Left lung (tissue), 10 donors: ENCODE data around the gene NXPE2. TPM values are rescaled to one million over a fixed set of nuclear protein-coding genes. Genes with fewer than 3 reads are reported as not detected.

Experiments used
- ATAC-seq: fragments of 200-7000 bp; cut with Tn5 transposase; one replicate; pipeline ENCODE4 v1.9.1; 2020; ENCODE audit warnings: moderate library complexity
- DNase-seq, 4 donors: peaks; one replicate each; pipeline ENCODE4 v3.0.0-alpha.2; 2013 to 2020
- H3K27ac ChIP-seq, 2 donors: fragments of 200-600 bp; sonication (generic) in 1 of 2; one replicate each; pipeline versions ENCODE4 v1.5.0 to v1.8.0; 2020 to 2021
- H3K27me3 ChIP-seq, 2 donors: fragments of 200-600 bp; sonication (generic) in 1 of 2; one replicate each; pipeline versions ENCODE4 v1.5.0 to v1.8.0; 2020 to 2021
- H3K36me3 ChIP-seq, 2 donors: fragments of 200-600 bp; sonication (generic) in 1 of 2; one replicate each; pipeline versions ENCODE4 v1.5.0 to v1.8.0; 2020 to 2021
- H3K4me1 ChIP-seq, 2 donors: fragments of 200-600 bp; one replicate each; pipeline ENCODE4 v1.8.0; 2021
- H3K4me3 ChIP-seq, 2 donors: fragments of 200-600 bp; sonication (generic) in 1 of 2; one replicate each; pipeline versions ENCODE4 v1.5.0 to v1.8.0; 2020 to 2021; ENCODE audit warnings: mild to moderate bottlenecking in 1 of 2
- H3K9me3 ChIP-seq, 2 donors: fragments of 200-600 bp; sonication (generic) in 1 of 2; one replicate each; pipeline versions ENCODE4 v1.5.0 to v1.8.0; 2020 to 2021
- intact Hi-C, 2 donors: fragments of 100-400 bp; cut with DNase I; formaldehyde crosslinking; loops; one replicate each; pipeline versions ENCODE4 v1.11.2 to v1.14.2; 2022
- polyA plus RNA-seq, 6 donors: library from polyadenylated mRNA; unstranded; fragments of 120-200 nt; gene quantifications; one replicate each; pipeline ENCODE4 v1.2.1, GENCODE V29; 2013; ENCODE audit not compliant: insufficient read length in 6 of 6
- total RNA-seq, 2 donors: library from RNA; stranded (reverse); fragmentation: NEBNext Ultra II Directional; extraction: Animal tissue kit (Norgen Biotek cat#: 25700); gene quantifications; one replicate each; pipeline ENCODE4 v1.2.1, GENCODE V29; 2021
- TF ChIP-seq, protein P1 (sequence below), 2 donors: fragments of 200-600 bp; sonication (generic) in 1 of 2; IDR thresholded peaks; one replicate each; pipeline versions ENCODE4 v1.5.0 to v1.8.0; 2021; ENCODE audit warnings: antibody characterized with exemption in 2 of 2
- donor health status: DM: no; HTN: yes; CAD: no.
- donor health status: DM: no; HTN: no; CAD: no.

Gene NXPE2
- total and polyA plus RNA-seq, 8 donors: 0.17 to 0.36 (median 0.23) TPM; not detected in 1

DNA sequence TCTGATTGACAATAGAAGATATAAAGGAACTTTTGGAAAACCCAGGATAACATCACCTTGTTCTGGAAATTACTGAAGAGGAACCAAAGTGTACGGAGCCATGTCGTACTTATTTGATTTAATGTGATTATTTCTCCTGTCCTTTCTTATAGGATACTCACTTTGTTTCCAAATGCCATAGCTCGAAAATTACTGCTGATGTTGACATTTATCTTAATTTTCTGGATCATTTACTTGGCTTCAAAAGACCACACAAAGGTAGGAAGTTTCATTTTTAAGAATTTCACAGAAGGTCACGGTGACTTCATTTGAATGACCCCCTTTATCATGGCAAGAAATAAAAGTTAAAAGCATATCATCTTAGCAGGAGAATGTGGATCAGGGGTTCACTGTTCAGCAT is 1.2 kb downstream of the NXPE2 start:
- H3K4me3 ChIP-seq: no peak overlapping the region
- H3K27me3 ChIP-seq: no peaks in the 10 kb centered on the region
- no peak for ATAC-seq
- TF ChIP-seq, protein P1, sequence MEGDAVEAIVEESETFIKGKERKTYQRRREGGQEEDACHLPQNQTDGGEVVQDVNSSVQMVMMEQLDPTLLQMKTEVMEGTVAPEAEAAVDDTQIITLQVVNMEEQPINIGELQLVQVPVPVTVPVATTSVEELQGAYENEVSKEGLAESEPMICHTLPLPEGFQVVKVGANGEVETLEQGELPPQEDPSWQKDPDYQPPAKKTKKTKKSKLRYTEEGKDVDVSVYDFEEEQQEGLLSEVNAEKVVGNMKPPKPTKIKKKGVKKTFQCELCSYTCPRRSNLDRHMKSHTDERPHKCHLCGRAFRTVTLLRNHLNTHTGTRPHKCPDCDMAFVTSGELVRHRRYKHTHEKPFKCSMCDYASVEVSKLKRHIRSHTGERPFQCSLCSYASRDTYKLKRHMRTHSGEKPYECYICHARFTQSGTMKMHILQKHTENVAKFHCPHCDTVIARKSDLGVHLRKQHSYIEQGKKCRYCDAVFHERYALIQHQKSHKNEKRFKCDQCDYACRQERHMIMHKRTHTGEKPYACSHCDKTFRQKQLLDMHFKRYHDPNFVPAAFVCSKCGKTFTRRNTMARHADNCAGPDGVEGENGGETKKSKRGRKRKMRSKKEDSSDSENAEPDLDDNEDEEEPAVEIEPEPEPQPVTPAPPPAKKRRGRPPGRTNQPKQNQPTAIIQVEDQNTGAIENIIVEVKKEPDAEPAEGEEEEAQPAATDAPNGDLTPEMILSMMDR (IDR thresholded peaks at IDR 0.05): no peak
- DNase-seq: no peak
- no peaks in the 10 kb centered on the region for H3K36me3 ChIP-seq
- H3K9me3 ChIP-seq: peaks cover 0 to 15% of the 10 kb centered on the region in 2 donors
- intact Hi-C loops: no loop called here
- H3K4me1 ChIP-seq: no peaks in the 10 kb centered on the region
- no peak overlapping the region for H3K27ac ChIP-seq

DNA sequence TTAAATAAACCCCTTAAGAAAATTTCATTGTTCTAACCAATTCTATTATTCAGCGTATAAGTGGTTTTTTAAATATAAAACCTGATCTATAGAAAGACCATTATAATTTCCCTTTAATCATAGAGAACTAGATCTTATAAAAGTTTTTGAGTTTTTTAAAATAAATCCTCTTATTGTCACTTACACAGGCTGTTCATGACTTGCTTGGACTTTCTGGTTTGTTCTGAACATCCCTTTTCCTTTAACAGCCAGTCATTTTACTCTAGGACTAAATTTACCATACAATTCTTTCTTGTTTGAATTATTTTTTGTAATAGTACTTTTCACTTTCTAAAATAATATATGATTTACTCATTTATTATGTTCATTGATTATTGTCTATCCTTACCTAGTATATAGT is 4.7 kb downstream of the NXPE2 start:
- DNase-seq (no peak), ATAC-seq (no peak)
- H3K27ac ChIP-seq: no peak overlapping the region
- H3K4me1 ChIP-seq: no peaks in the 10 kb centered on the region
- H3K9me3 ChIP-seq: peaks cover 0 to 15% of the 10 kb centered on the region in 2 donors
- intact Hi-C loops: no loop called here
- TF ChIP-seq, protein P1 (IDR thresholded peaks at IDR 0.05): no peak
- H3K27me3 ChIP-seq: no peaks in the 10 kb centered on the region
- no peak overlapping the region for H3K4me3 ChIP-seq
- no peaks in the 10 kb centered on the region for H3K36me3 ChIP-seq

DNA sequence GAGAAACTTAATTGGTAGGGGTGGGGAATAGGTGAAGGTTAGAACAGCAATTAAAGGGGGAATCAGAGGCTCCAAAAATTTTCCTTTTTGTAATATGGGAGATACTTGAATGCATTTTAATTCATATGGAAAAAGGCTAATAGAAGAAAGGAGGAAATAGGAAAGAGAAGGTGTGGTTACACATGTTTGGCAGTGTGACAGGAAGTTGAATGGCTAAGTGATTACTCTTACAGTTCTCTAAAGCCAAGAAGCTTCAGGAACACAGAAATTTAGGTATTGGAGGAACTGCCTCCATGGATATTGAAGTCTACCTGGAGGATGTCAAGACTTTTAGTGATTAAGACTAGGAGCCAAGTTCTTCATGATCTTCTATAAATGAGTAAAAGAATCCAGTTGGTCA is 6.3 kb downstream of the NXPE2 start:
- DNase-seq (no peak), ATAC-seq (no peak)
- peaks cover 0 to 15% of the 10 kb centered on the region in 2 donors for H3K9me3 ChIP-seq
- intact Hi-C loops: no loop called here
- no peaks in the 10 kb centered on the region for H3K36me3 ChIP-seq
- H3K4me3 ChIP-seq: no peak overlapping the region
- H3K27me3 ChIP-seq: no peaks in the 10 kb centered on the region
- TF ChIP-seq, protein P1 (IDR thresholded peaks at IDR 0.05): no peak
- H3K4me1 ChIP-seq: no peaks in the 10 kb centered on the region
- H3K27ac ChIP-seq: no peak overlapping the region

DNA sequence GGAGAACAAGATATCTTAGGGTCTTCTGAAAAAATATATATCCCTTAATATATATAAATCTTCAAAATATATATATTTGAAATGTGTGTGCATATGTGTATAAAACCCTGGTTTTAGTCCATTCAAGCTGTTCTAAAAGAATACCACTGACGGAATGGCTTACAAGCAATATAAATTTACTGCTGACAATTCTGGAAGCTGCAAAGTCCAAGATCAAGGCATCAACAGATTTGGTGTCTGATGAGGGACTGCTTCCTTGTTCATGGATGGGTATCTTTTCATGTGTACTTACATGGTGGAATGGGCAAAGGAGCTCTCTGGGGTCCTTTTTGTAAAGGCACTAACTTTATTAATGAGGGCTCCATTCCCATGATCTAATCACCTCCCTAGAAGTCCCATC is 6.8 kb downstream of the NXPE2 start:
- no peaks in the 10 kb centered on the region for H3K27me3 ChIP-seq
- H3K9me3 ChIP-seq: peaks cover 0 to 15% of the 10 kb centered on the region in 2 donors
- H3K4me1 ChIP-seq: no peaks in the 10 kb centered on the region
- ATAC-seq (no peak), DNase-seq (no peak)
- H3K36me3 ChIP-seq: no peaks in the 10 kb centered on the region
- H3K27ac ChIP-seq: no peak overlapping the region
- TF ChIP-seq, protein P1 (IDR thresholded peaks at IDR 0.05): no peak
- intact Hi-C loops: no loop called here
- H3K4me3 ChIP-seq: no peak overlapping the region

DNA sequence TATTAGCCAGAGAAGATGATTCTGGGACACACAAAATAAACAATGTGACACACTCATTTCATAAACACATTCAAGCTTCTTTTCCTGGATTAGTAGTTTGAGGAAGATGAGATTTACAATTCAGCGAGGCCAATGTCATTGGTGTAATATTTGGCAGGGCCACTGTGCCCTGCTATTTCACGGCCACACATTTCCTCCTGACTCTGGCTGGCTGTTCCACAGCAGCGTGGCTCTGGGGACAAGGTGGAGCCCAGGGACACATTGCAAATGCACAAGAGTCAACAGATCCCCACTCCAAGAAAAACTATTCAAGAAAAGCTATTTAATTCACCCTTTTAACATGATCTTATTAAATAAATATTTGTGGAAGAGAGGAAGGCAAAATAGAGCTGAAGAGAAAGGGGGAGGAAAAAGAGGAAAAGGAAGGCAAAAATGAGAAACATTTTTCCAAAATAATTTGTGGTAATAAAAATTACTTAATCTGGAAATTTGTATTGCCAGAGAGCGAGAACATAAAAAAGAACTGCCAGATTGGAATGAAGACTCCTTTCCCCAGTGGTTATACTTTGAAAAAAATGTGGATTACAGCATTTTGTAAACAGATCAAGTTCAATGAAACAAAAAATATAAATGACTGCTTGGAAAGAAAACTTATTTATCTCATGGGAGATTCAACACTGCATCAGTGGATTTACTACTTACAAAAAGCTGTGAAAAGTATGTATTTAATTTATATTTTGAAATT is 27.1 kb downstream of the NXPE2 start:
- no peaks in the 10 kb centered on the region for H3K4me1 ChIP-seq
- no peak overlapping the region for H3K27ac ChIP-seq
- H3K27me3 ChIP-seq: no peaks in the 10 kb centered on the region
- DNase-seq (no peak), ATAC-seq (no peak)
- no peak overlapping the region for H3K4me3 ChIP-seq
- no peaks in the 10 kb centered on the region for H3K36me3 ChIP-seq
- H3K9me3 ChIP-seq: peaks cover 0 to 5% of the 10 kb centered on the region in 2 donors
- intact Hi-C loops: no loop called here
- TF ChIP-seq, protein P1 (IDR thresholded peaks at IDR 0.05): no peak
